Karpas-422 (cell line): ENCODE results near the gene CCND3. TPM values are rescaled to one million over a fixed set of nuclear protein-coding genes. Genes with fewer than 3 reads are reported as not detected.

Experiments used
- DNase-seq: peaks from one replicate; pipeline ENCODE4 v3.0.0-alpha.2; 2015
- H2AFZ ChIP-seq: fragments of 200-600 bp; sonication (generic); 2 replicates; pipeline ENCODE4 v1.6.1; 2014; ENCODE audit warnings: antibody characterized with exemption, low read length, mixed read lengths
- H3K27ac ChIP-seq: fragments of 200-600 bp; sonication (generic); 2 replicates; pipeline ENCODE4 v1.5.1; 2014; ENCODE audit warnings: mild to moderate bottlenecking, low read length, moderate library complexity
- H3K27me3 ChIP-seq: fragments of 200-600 bp; sonication (generic); 2 replicates; pipeline ENCODE4 v1.6.1; 2014; ENCODE audit warnings: low read length, mixed read lengths
- H3K36me3 ChIP-seq: fragments of 200-600 bp; sonication (generic); 2 replicates; pipeline ENCODE4 v1.6.1; 2014; ENCODE audit warnings: low read length, mixed read lengths; ENCODE audit not compliant: insufficient read depth
- H3K4me1 ChIP-seq: fragments of 200-600 bp; sonication (generic); 2 replicates; pipeline ENCODE4 v1.6.1; 2014; ENCODE audit warnings: mild to moderate bottlenecking, low read length, mixed read lengths
- H3K4me2 ChIP-seq: fragments of 200-600 bp; sonication (generic); 2 replicates; pipeline ENCODE4 v1.6.1; 2014; ENCODE audit warnings: low read length, low read depth, mild to moderate bottlenecking; ENCODE audit not compliant: poor library complexity, severe bottlenecking
- H3K4me3 ChIP-seq: fragments of 200-600 bp; sonication (generic); 2 replicates; pipeline ENCODE4 v1.5.1; 2014; ENCODE audit warnings: mild to moderate bottlenecking, antibody characterized with exemption, low read length, mixed read lengths
- H3K79me2 ChIP-seq: fragments of 200-600 bp; sonication (generic); 2 replicates; pipeline ENCODE4 v1.6.1; 2014; ENCODE audit warnings: mild to moderate bottlenecking, low read length, mixed read lengths
- H3K9ac ChIP-seq: fragments of 200-600 bp; sonication (generic); 2 replicates; pipeline ENCODE4 v1.6.0; 2014; ENCODE audit warnings: low read length
- H3K9me2 ChIP-seq: fragments of 200-600 bp; sonication (generic), shearing (Covaris generic); replicated peaks from 2 replicates; pipeline ENCODE4 v1.6.0; 2014; ENCODE audit warnings: mild to moderate bottlenecking, low read length, moderate library complexity; ENCODE audit not compliant: insufficient read depth
- H3K9me3 ChIP-seq: fragments of 300-700, 200-600 bp; sonication (generic); 2 replicates; pipeline ENCODE4 v1.6.1; 2014; ENCODE audit warnings: low read length, mixed read lengths
- H4K20me1 ChIP-seq: fragments of 200-600 bp; sonication (generic); 2 replicates; pipeline ENCODE4 v1.6.1; 2014; ENCODE audit warnings: mild to moderate bottlenecking, antibody characterized with exemption, low read length, low read depth; ENCODE audit not compliant: insufficient read depth
- total RNA-seq: library from RNA; depleted of rRNA; stranded (reverse); fragments of >200 nt; shearing (Covaris generic); gene quantifications from 2 replicates; pipeline ENCODE4 v1.2.3, GENCODE V29; 2014; ENCODE audit warnings: low replicate concordance

CCND3 gene
- total RNA-seq, 1 experiment from 2014 or later, result 63.5 TPM

GRCh38 chr6:41967312-41968287 lies 26.0 kb upstream of the CCND3 start:
- H3K4me1 ChIP-seq, result no peaks in the 10 kb centered on the region
- DNase-seq, result no peak
- H3K79me2 ChIP-seq, result no peaks in the 10 kb centered on the region
- no peaks in the 10 kb centered on the region for H3K27me3 ChIP-seq
- no peaks in the 10 kb centered on the region for H4K20me1 ChIP-seq
- no peak overlapping the region for H3K27ac ChIP-seq
- no peaks in the 10 kb centered on the region for H3K9me3 ChIP-seq
- H3K9ac ChIP-seq, result no peak overlapping the region
- no peak overlapping the region for H3K4me3 ChIP-seq
- H3K9me2 ChIP-seq, result no peaks in the 10 kb centered on the region
- H3K36me3 ChIP-seq, result no peaks in the 10 kb centered on the region
- H3K4me2 ChIP-seq, result no peak overlapping the region
- no peak overlapping the region for H2AFZ ChIP-seq

- Histone ChIP-seq H3K36me3 (no peaks in the 10 kb centered on the region), H2AFZ (no peak overlapping the region), H3K4me2 (no peak overlapping the region), H3K27me3 (no peaks in the 10 kb centered on the region), H3K9ac (no peak overlapping the region), H3K9me3 (no peaks in the 10 kb centered on the region), H3K27ac (no peak overlapping the region), H3K79me2 (no peaks in the 10 kb centered on the region), H3K4me1 (no peaks in the 10 kb centered on the region), H3K9me2 (no peaks in the 10 kb centered on the region), H3K4me3 (no peak overlapping the region), H4K20me1 (no peaks in the 10 kb centered on the region)
- no peak for DNase-seq
Observed at GRCh38 chr6:41966961-41967311, 25.3 kb upstream of the CCND3 start.

DNA sequence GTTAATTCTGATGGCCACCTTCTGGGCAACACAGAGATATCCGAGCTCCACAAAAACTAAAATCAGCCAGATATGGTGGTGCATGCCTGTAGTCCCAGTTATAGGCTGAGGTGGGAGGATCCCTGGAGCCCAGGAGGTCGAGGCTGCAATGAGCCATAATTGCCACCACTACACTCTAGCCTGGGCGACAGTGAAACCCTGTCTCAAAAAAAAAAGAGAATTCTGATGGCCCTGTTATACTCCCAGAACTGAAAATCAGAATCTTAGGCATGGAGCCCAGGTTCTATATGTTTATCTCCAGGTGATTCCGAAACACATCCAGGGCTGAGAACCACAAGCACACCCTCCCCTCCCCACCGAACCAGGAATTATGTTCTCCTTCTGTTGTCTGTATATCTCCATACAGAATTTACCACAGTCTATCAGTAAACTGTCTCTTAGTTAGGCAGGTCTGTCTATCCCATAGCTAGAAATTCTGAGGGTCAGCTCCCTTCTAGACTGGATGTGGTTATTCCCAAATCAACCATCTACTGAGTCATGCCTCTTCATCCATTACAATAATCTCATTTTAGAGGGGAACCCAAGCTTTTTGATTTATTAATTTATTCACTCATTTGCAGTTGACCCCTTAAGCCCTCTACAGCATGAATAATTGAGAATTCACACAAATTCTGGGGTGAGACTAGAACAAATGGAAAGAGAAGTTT lies 24.8 kb upstream of the CCND3 start:
- no peaks in the 10 kb centered on the region for H3K27me3 ChIP-seq
- H3K9me3 ChIP-seq, result no peaks in the 10 kb centered on the region
- H3K9me2 ChIP-seq, result no peaks in the 10 kb centered on the region
- no peaks in the 10 kb centered on the region for H3K36me3 ChIP-seq
- no peak for DNase-seq
- H3K4me3 ChIP-seq, result no peak overlapping the region
- no peaks in the 10 kb centered on the region for H4K20me1 ChIP-seq
- no peaks in the 10 kb centered on the region for H3K79me2 ChIP-seq
- H2AFZ ChIP-seq, result no peak overlapping the region
- H3K4me1 ChIP-seq, result no peaks in the 10 kb centered on the region
- H3K9ac ChIP-seq, result no peak overlapping the region
- H3K27ac ChIP-seq, result no peak overlapping the region
- no peak overlapping the region for H3K4me2 ChIP-seq

DNA sequence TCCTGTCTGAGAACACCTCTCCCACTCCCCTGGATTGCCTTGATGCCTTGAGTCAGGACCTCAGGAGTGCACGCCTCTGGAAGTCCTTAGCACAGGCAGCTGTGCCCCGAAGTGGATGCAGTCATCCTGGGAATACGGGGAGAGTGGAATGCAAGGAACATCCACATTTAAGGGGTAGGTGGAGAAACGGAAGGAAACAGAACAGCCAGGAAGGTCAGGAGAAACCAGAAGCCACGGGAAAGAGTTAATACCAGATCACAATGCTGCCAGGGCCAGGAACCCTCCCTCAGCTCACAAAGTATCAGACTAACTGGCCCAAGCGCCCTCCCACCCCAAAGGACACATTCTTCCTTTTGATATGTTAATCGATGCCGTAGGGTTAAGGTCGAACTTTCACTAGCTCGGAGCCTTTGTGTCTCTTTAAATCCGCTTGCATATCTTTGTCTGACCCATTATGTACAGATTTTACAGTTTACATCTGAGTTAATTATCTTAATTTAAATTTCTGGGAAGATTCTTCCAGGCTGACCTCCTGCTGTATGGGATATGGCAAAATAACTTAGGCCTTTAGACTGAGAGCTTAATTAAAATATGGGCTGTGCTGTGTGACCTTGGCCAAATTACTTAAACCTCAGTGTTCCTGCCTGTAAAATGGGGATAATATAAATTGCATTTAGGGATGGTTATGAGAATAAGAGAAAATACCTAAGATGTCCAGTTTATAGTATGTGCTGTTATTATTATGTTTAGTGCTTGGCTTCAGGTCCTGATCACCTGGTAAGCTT lies 24.0 kb upstream of the CCND3 start:
- Histone ChIP-seq H3K27ac (no peak overlapping the region), H3K79me2 (no peaks in the 10 kb centered on the region), H3K4me1 (no peaks in the 10 kb centered on the region), H3K4me2 (no peak overlapping the region), H3K4me3 (no peak overlapping the region), H3K36me3 (no peaks in the 10 kb centered on the region), H3K9me3 (no peaks in the 10 kb centered on the region), H4K20me1 (no peaks in the 10 kb centered on the region), H3K27me3 (no peaks in the 10 kb centered on the region), H3K9me2 (no peaks in the 10 kb centered on the region), H3K9ac (no peak overlapping the region), H2AFZ (no peak overlapping the region)
- no peak for DNase-seq

DNA sequence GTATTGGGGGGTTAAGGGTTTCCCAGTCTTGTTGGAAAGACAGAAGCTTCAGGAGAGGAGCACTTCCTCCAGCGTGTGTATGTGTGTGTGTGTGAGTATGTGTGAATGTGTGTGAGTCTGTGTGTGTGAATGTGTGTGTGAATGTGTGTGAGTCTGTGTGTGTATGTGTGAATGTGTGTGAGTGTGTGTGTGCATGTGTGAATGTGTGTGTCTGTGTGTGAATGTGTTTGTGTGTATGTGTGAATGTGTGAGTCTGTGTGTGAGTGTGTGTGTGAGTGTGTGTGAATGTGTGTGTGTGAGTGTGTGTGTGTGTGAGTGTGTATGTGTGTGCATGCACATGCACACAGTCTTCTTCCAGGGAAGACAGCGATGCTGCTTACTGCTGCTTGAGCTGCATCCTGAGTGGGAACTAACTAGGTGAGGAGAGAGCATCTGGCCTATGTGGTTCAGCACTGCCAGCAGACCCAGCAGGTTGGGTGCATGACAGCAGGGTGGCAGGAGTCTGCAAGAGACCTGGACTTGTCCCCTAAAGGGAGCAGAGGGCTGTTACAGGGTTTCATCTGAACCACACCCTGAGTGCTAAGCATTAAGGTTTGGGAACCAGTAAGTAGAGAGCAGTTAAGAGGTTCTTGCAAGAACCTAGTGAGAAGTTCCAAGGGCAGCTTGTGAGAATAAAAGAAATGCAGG lies 22.7 kb upstream of the CCND3 start:
- Histone ChIP-seq H3K4me3 (no peak overlapping the region), H3K27ac (no peak overlapping the region), H3K9ac (no peak overlapping the region), H4K20me1 (no peaks in the 10 kb centered on the region), H3K4me2 (no peak overlapping the region), H3K27me3 (no peaks in the 10 kb centered on the region), H3K4me1 (no peaks in the 10 kb centered on the region), H3K9me3 (no peaks in the 10 kb centered on the region), H3K79me2 (no peaks in the 10 kb centered on the region), H3K9me2 (no peaks in the 10 kb centered on the region), H2AFZ (no peak overlapping the region), H3K36me3 (no peaks in the 10 kb centered on the region)
- no peak for DNase-seq

DNA sequence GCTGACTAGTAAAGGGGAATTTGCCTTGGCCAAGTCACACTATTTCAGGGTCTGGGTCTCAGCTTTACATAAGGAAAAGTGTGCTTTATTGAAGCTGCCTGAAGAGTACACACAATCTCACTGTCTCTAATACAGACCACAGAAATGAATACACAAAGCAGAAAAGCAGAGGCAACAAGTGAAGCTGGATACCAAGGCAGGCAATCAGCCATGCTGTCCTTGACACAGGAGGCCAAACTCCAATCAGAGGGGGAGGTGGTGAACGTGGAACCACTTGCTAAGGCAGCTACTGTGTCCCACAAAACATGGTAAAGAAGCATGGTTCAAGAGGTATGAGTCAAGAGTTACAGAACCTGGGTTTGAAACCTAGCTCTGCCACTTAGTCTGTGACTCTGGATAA lies 21.8 kb upstream of the CCND3 start:
- Histone ChIP-seq H3K79me2 (no peaks in the 10 kb centered on the region), H3K27ac (no peak overlapping the region), H3K4me3 (no peak overlapping the region), H4K20me1 (no peaks in the 10 kb centered on the region), H3K9ac (no peak overlapping the region), H2AFZ (no peak overlapping the region), H3K9me3 (no peaks in the 10 kb centered on the region), H3K27me3 (no peaks in the 10 kb centered on the region), H3K4me2 (no peak overlapping the region), H3K36me3 (no peaks in the 10 kb centered on the region), H3K9me2 (no peaks in the 10 kb centered on the region), H3K4me1 (no peaks in the 10 kb centered on the region)
- no peak for DNase-seq

- H3K9me3 ChIP-seq, result no peaks in the 10 kb centered on the region
- H3K79me2 ChIP-seq, result no peaks in the 10 kb centered on the region
- H3K4me3 ChIP-seq, result no peak overlapping the region
- H3K4me1 ChIP-seq, result no peaks in the 10 kb centered on the region
- no peaks in the 10 kb centered on the region for H3K27me3 ChIP-seq
- no peak for DNase-seq
- H3K9me2 ChIP-seq, result no peaks in the 10 kb centered on the region
- H3K4me2 ChIP-seq, result no peak overlapping the region
- no peak overlapping the region for H3K27ac ChIP-seq
- no peak overlapping the region for H2AFZ ChIP-seq
- no peak overlapping the region for H3K9ac ChIP-seq
- no peaks in the 10 kb centered on the region for H3K36me3 ChIP-seq
- no peaks in the 10 kb centered on the region for H4K20me1 ChIP-seq
Observed at GRCh38 chr6:41960028-41960427, 18.4 kb upstream of the CCND3 start.
